ENCODE data around the gene SH3PXD2A.

GRCh38 chr10:103836273-103836672, 19.1 kb downstream of the SH3PXD2A start:
- TF ChIP-seq CTCF (IDR thresholded peaks at IDR 0.05) (no peak), EZH2 (IDR thresholded peaks at IDR 0.05; ENCODE audit: borderline replicate concordance, insufficient read depth, low read depth, low read length, poor library complexity, severe bottlenecking) (no peak)
